ENCODE data around the gene UCHL5. TPM values are rescaled to one million over a fixed set of nuclear protein-coding genes. Genes with fewer than 3 reads are reported as not detected.

UCHL5 gene
- polyA plus RNA-seq, 1 donor from 2014 or later: 28.8 TPM

- no peaks in the 10 kb centered on the region for H3K9me2 ChIP-seq (ENCODE audit: insufficient read depth, low read length)
- H2AFZ ChIP-seq (ENCODE audit: low read depth, low read length): no peak overlapping the region
- H3K79me2 ChIP-seq (replicated peaks; ENCODE audit: insufficient read depth, low read length): peaks cover 61% of the 10 kb centered on the region
- no peak overlapping the region for H3K27ac ChIP-seq (ENCODE audit: low read length)
- no peaks in the 10 kb centered on the region for H3K9me3 ChIP-seq (ENCODE audit: low read length)
- no peaks in the 10 kb centered on the region for H3K36me3 ChIP-seq (ENCODE audit: insufficient read depth, low read length)
- H3F3A ChIP-seq (ENCODE audit: insufficient read depth, low read length, poor library complexity, severe bottlenecking): no peaks in the 10 kb centered on the region
- H3K4me3 ChIP-seq (ENCODE audit: low read length): no peak overlapping the region
- TF ChIP-seq POLR2AphosphoS5 (IDR thresholded peaks at IDR 0.05) (no peak), SMC3 (conservative IDR thresholded peaks at IDR 0.05; ENCODE audit: poor library complexity) (no peak), EZH2 (IDR thresholded peaks at IDR 0.05; ENCODE audit: borderline replicate concordance, insufficient read depth, low read length, poor library complexity, severe bottlenecking) (no peak), RAD21 (conservative IDR thresholded peaks at IDR 0.05) (no peak), EP300 (conservative IDR thresholded peaks at IDR 0.05; ENCODE audit: poor library complexity, severe bottlenecking) (no peak), MXI1 (conservative IDR thresholded peaks at IDR 0.05; ENCODE audit: poor library complexity, severe bottlenecking) (no peak), TAF1 (IDR thresholded peaks at IDR 0.05; ENCODE audit: low read depth) (no peak), REST (IDR thresholded peaks at IDR 0.05; ENCODE audit: borderline replicate concordance) (no peak)
- no peaks in the 10 kb centered on the region for H3K27me3 ChIP-seq (ENCODE audit: insufficient read depth, low read depth, low read length)
- H3K4me2 ChIP-seq (ENCODE audit: low read length): no peak overlapping the region
- no peak overlapping the region for H3K9ac ChIP-seq (ENCODE audit: low read length)
- H4K20me1 ChIP-seq (ENCODE audit: insufficient read depth): no peaks in the 10 kb centered on the region
Measured at GRCh38 chr1:193070942-193071341, 11.8 kb upstream of the UCHL5 start.

DNA sequence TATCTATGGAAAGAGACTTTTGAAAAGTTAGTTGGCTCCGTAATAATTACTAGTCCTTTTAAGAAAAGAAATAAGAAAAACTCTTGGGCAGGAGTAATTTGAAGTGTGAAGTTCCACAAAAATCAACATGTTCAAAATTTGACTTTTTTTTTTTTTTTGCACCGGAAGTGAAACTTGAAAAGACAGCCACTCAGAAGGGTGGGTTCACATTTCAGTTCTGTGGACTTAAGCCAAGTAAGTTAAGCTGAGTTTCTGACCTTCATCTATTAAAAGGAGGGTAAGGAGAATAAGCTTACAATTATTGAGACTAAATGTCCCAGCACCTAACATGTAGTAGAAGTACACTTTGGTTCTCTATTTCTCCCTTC is 11.2 kb upstream of the UCHL5 start:
- no peak overlapping the region for H2AFZ ChIP-seq (ENCODE audit: low read depth, low read length)
- H3K27ac ChIP-seq (ENCODE audit: low read length): no peak overlapping the region
- H3K27me3 ChIP-seq (ENCODE audit: insufficient read depth, low read depth, low read length): no peaks in the 10 kb centered on the region
- no peaks in the 10 kb centered on the region for H3K36me3 ChIP-seq (ENCODE audit: insufficient read depth, low read length)
- no peak overlapping the region for H3K4me3 ChIP-seq (ENCODE audit: low read length)
- TF ChIP-seq REST (IDR thresholded peaks at IDR 0.05; ENCODE audit: borderline replicate concordance) (no peak), SMC3 (conservative IDR thresholded peaks at IDR 0.05; ENCODE audit: poor library complexity) (no peak), EZH2 (IDR thresholded peaks at IDR 0.05; ENCODE audit: borderline replicate concordance, insufficient read depth, low read length, poor library complexity, severe bottlenecking) (no peak), POLR2AphosphoS5 (IDR thresholded peaks at IDR 0.05) (no peak), MXI1 (conservative IDR thresholded peaks at IDR 0.05; ENCODE audit: poor library complexity, severe bottlenecking) (no peak), CTCF (IDR thresholded peaks at IDR 0.05; ENCODE audit: poor library complexity, severe bottlenecking) (no peak), TAF1 (IDR thresholded peaks at IDR 0.05; ENCODE audit: low read depth) (no peak), EP300 (conservative IDR thresholded peaks at IDR 0.05; ENCODE audit: poor library complexity, severe bottlenecking) (no peak)
- H4K20me1 ChIP-seq (ENCODE audit: insufficient read depth): no peaks in the 10 kb centered on the region
- no peaks in the 10 kb centered on the region for H3F3A ChIP-seq (ENCODE audit: insufficient read depth, low read length, poor library complexity, severe bottlenecking)
- H3K9me2 ChIP-seq (ENCODE audit: insufficient read depth, low read length): no peaks in the 10 kb centered on the region
- peaks cover 61% of the 10 kb centered on the region for H3K79me2 ChIP-seq (replicated peaks; ENCODE audit: insufficient read depth, low read length)
- no peaks in the 10 kb centered on the region for H3K9me3 ChIP-seq (ENCODE audit: low read length)
- H3K4me2 ChIP-seq (ENCODE audit: low read length): no peak overlapping the region
- H3K9ac ChIP-seq (ENCODE audit: low read length): no peak overlapping the region
